Left ventricle myocardium inferior (tissue), 1 donor: ENCODE measurements around the gene PLXNA2. TPM values are rescaled to one million over a fixed set of nuclear protein-coding genes. Genes with fewer than 3 reads are reported as not detected.

Source experiments
- DNase-seq: peaks from one replicate; pipeline ENCODE4 v3.0.0-alpha.2; 2020
- H3K27ac ChIP-seq: fragments of 200-600 bp; replicated peaks from 2 replicates; pipeline ENCODE4 v1.8.0; 2021
- H3K27me3 ChIP-seq: fragments of 200-600 bp; 2 replicates; pipeline ENCODE4 v1.8.0; 2021; ENCODE audit warnings: low read depth
- H3K36me3 ChIP-seq: fragments of 200-600 bp; 2 replicates; pipeline ENCODE4 v1.8.0; 2021
- H3K4me1 ChIP-seq: fragments of 200-600 bp; 2 replicates; pipeline ENCODE4 v1.8.0; 2021
- H3K4me3 ChIP-seq: fragments of 200-600 bp; 2 replicates; pipeline ENCODE4 v1.8.0; 2021; ENCODE audit warnings: mild to moderate bottlenecking, moderate library complexity
- H3K9me3 ChIP-seq: fragments of 200-600 bp; replicated peaks from 2 replicates; pipeline ENCODE4 v1.8.0; 2021
- intact Hi-C: fragments of 100-400 bp; cut with micrococcal nuclease; formaldehyde crosslinking; loops from one replicate; pipeline ENCODE4 v1.11.0; 2022
- total RNA-seq: library from RNA; stranded (reverse); fragmentation: NEBNext Ultra II Directional; extraction: Animal tissue kit (Norgen Biotek cat#: 25700); gene quantifications from one replicate; pipeline ENCODE4 v1.2.1, GENCODE V29; 2021
- TF ChIP-seq, protein P1 (sequence below): fragments of 200-600 bp; IDR thresholded peaks from 2 replicates; pipeline ENCODE4 v1.8.0; 2021; ENCODE audit warnings: antibody characterized with exemption, mild to moderate bottlenecking, borderline replicate concordance
- donor health status: DM: no; HTN: yes; CAD: no; lungs with severe emphysema.

PLXNA2 gene
- total RNA-seq, 1 donor from 2014 or later = 29.1 TPM

DNA sequence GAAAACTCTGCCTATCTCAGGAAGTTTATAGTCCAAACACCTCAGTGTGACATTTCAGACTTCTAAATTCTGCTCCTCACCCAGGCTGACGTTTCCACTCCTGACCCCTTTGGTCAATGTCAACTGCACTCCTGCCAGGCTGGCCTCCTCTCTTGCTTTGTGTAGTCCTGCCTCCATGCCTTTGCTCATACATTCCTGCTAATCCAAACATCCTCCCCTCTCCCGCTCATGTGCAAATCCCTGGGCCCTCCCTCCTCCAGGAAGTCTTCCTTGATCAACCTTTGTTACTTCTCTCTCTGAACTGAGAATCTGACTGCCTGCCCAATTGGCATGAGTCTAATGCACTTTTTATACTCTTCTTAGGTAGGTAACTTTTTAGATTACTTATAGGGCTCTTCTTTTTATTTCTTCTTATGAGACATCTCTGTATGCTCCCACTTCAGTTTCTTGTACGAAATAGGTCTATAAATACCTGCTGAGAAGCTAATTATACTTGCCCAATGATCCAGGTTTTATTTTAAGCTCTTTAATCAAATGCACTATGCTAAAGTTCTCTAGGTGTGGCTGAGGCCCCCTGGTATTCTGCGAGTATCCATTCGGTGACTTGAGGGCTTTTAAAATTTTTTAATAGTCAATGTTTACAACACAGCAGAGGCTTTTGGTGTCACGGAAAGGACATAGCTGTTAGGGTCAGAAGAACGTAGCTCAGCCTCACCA, 128.1 kb downstream of the PLXNA2 start:
- Histone ChIP-seq H3K27ac (no peak overlapping the region), H3K4me3 (peak overlapping the region; percentile 10), H3K27me3 (no peaks in the 10 kb centered on the region), H3K9me3 (no peaks in the 10 kb centered on the region), H3K4me1 (peaks cover 45% of the 10 kb centered on the region), H3K36me3 (no peaks in the 10 kb centered on the region)
- intact Hi-C loops = no loop called here
- DNase-seq = no peak
- TF ChIP-seq, protein P1, sequence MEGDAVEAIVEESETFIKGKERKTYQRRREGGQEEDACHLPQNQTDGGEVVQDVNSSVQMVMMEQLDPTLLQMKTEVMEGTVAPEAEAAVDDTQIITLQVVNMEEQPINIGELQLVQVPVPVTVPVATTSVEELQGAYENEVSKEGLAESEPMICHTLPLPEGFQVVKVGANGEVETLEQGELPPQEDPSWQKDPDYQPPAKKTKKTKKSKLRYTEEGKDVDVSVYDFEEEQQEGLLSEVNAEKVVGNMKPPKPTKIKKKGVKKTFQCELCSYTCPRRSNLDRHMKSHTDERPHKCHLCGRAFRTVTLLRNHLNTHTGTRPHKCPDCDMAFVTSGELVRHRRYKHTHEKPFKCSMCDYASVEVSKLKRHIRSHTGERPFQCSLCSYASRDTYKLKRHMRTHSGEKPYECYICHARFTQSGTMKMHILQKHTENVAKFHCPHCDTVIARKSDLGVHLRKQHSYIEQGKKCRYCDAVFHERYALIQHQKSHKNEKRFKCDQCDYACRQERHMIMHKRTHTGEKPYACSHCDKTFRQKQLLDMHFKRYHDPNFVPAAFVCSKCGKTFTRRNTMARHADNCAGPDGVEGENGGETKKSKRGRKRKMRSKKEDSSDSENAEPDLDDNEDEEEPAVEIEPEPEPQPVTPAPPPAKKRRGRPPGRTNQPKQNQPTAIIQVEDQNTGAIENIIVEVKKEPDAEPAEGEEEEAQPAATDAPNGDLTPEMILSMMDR = no peak

- no peak overlapping the region for H3K27ac ChIP-seq
- no peak for DNase-seq
- peaks cover 36% of the 10 kb centered on the region for H3K4me1 ChIP-seq
- no peaks in the 10 kb centered on the region for H3K36me3 ChIP-seq
- H3K27me3 ChIP-seq = no peaks in the 10 kb centered on the region
- intact Hi-C loops = no loop called here
- no peaks in the 10 kb centered on the region for H3K9me3 ChIP-seq
- TF ChIP-seq, protein P1 = no peak
- no peak overlapping the region for H3K4me3 ChIP-seq
Measured at GRCh38 chr1:208113011-208113410, 131.2 kb downstream of the PLXNA2 start.

GRCh38 chr1:208112401-208112800, 131.8 kb downstream of the PLXNA2 start:
- TF ChIP-seq, protein P1 = no peak
- intact Hi-C loops = no loop called here

GRCh38 chr1:208111646-208112190, 132.5 kb downstream of the PLXNA2 start:
- intact Hi-C loops = no loop called here
- Histone ChIP-seq H3K4me3 (no peak overlapping the region), H3K9me3 (no peaks in the 10 kb centered on the region), H3K27me3 (no peaks in the 10 kb centered on the region), H3K27ac (no peak overlapping the region), H3K4me1 (peaks cover 27% of the 10 kb centered on the region), H3K36me3 (no peaks in the 10 kb centered on the region)
- DNase-seq = no peak
- TF ChIP-seq, protein P1 = no peak

More at GRCh38 chr1:208112401-208112800, 131.8 kb downstream of the PLXNA2 start:
- Histone ChIP-seq H3K9me3 (no peaks in the 10 kb centered on the region), H3K36me3 (no peaks in the 10 kb centered on the region), H3K27ac (no peak overlapping the region), H3K4me1 (peaks cover 30% of the 10 kb centered on the region), H3K4me3 (no peak overlapping the region), H3K27me3 (no peaks in the 10 kb centered on the region)
- DNase-seq = no peak

- Histone ChIP-seq H3K4me1 (peaks cover 26% of the 10 kb centered on the region), H3K27me3 (no peaks in the 10 kb centered on the region), H3K36me3 (no peaks in the 10 kb centered on the region), H3K4me3 (no peak overlapping the region), H3K27ac (no peak overlapping the region), H3K9me3 (no peaks in the 10 kb centered on the region)
- no peak for DNase-seq
- TF ChIP-seq, protein P1 = no peak
- intact Hi-C loops = no loop called here
Measured at GRCh38 chr1:208110296-208110695, 133.9 kb downstream of the PLXNA2 start.
